MCF 10A (cell line): ENCODE data around the gene THADA. TPM values are rescaled to one million over a fixed set of nuclear protein-coding genes. Genes with fewer than 3 reads are reported as not detected.

ENCODE experiments used
- BruUV-seq: library from RNA; stranded (reverse); fragments of 400-500 nt; replicated peaks from 2 replicates; lab custom pipeline; 2021; lab: Mats Ljungman, UMichigan
- CTCF ChIA-PET: fragments of 300-600 bp; sonication (Branson Sonifier 250); formaldehyde crosslinking; extraction: SDS; loops from one replicate; lab custom pipeline; 2021; ENCODE audit warnings: antibody characterized with exemption, inconsistent platforms; lab: Yijun Ruan, JAX
- POLR2A ChIA-PET: fragments of 300-600, 350-650 bp; sonication (Branson Sonifier 250); formaldehyde crosslinking; extraction: SDS; loops from one replicate; lab custom pipeline; 2020; ENCODE audit warnings: antibody characterized with exemption, inconsistent platforms; lab: Yijun Ruan, JAX
- DNase-seq: peaks from one replicate; pipeline ENCODE4 v3.0.0-alpha.2; 2018; ENCODE audit not compliant: unreplicated experiment
- H3K27ac Mint-ChIP-seq: one replicate; pipeline ENCODE4 v1.8.0; 2022; ENCODE audit warnings: mild to moderate bottlenecking, low read depth, mixed read lengths; ENCODE audit not compliant: unreplicated experiment
- H3K27me3 Mint-ChIP-seq: one replicate; pipeline ENCODE4 v1.8.0; 2022; ENCODE audit warnings: mixed read lengths; ENCODE audit not compliant: insufficient read depth, unreplicated experiment
- H3K36me3 Mint-ChIP-seq: one replicate; pipeline ENCODE4 v1.8.0; 2022; ENCODE audit warnings: mild to moderate bottlenecking, moderate library complexity, mixed read lengths; ENCODE audit not compliant: insufficient read depth, unreplicated experiment
- H3K4me1 Mint-ChIP-seq: one replicate; pipeline ENCODE4 v1.8.0; 2022; ENCODE audit warnings: mixed read lengths; ENCODE audit not compliant: insufficient read depth, unreplicated experiment
- H3K4me3 Mint-ChIP-seq: one replicate; pipeline ENCODE4 v1.8.0; 2022; ENCODE audit warnings: mild to moderate bottlenecking, moderate library complexity, mixed read lengths; ENCODE audit not compliant: unreplicated experiment
- H3K9me3 Mint-ChIP-seq: one replicate; pipeline ENCODE4 v1.8.0; 2022; ENCODE audit warnings: mixed read lengths; ENCODE audit not compliant: unreplicated experiment
- CTCF ChIP-seq: fragments of 200-600 bp; IDR thresholded peaks from one replicate; pipeline ENCODE4 v1.8.0; 2022; ENCODE audit warnings: antibody characterized with exemption, mild to moderate bottlenecking; ENCODE audit not compliant: unreplicated experiment
- intact Hi-C: fragments of 100-400 bp; cut with micrococcal nuclease; formaldehyde crosslinking; loops from 2 replicates; pipeline ENCODE4 v1.14.1; 2022
- total RNA-seq: library from RNA; stranded (reverse); gene quantifications from 2 replicates; pipeline ENCODE4 v1.2.3, GENCODE V29; 2022

THADA gene
- total RNA-seq, 1 experiment from 2014 or later, result 49.8 TPM

GRCh38 chr2:43280994-43281393 lies 314.8 kb downstream of the THADA start:
- Mint-ChIP-seq H3K27ac (no peak overlapping the region), H3K36me3 (peaks cover 69% of the 10 kb centered on the region), H3K27me3 (no peaks in the 10 kb centered on the region), H3K4me3 (no peak overlapping the region), H3K9me3 (peaks cover 6% of the 10 kb centered on the region), H3K4me1 (peaks cover 10% of the 10 kb centered on the region)
- POLR2A ChIA-PET, result no interaction called here
- intact Hi-C loops, result loop anchor here (1.0 kb wide), 1 partner anchor 20 kb away; no protein-coding TSS in a partner anchor
- TF ChIP-seq CTCF, result no peak
- DNase-seq, result no peak
- CTCF ChIA-PET, result no interaction called here
- BruUV-seq, result no TSS peak

GRCh38 chr2:43279317-43279840 lies 316.5 kb downstream of the THADA start:
- intact Hi-C loops, result no loop called here
- no peak for DNase-seq
- H3K36me3 Mint-ChIP-seq, result peaks cover 55% of the 10 kb centered on the region
- H3K4me1 Mint-ChIP-seq, result peaks cover 10% of the 10 kb centered on the region
- no peak overlapping the region for H3K4me3 Mint-ChIP-seq
- no peak overlapping the region for H3K27ac Mint-ChIP-seq
- CTCF ChIA-PET, result no interaction called here
- no peak for TF ChIP-seq CTCF
- no TSS peak for BruUV-seq
- POLR2A ChIA-PET, result no interaction called here
- no peaks in the 10 kb centered on the region for H3K27me3 Mint-ChIP-seq
- no peaks in the 10 kb centered on the region for H3K9me3 Mint-ChIP-seq

- no peaks in the 10 kb centered on the region for H3K27me3 Mint-ChIP-seq
- intact Hi-C loops, result no loop called here
- peaks cover 49% of the 10 kb centered on the region for H3K36me3 Mint-ChIP-seq
- no TSS peak for BruUV-seq
- ChIA-PET POLR2A (no interaction called here), CTCF (no interaction called here)
- no peak overlapping the region for H3K27ac Mint-ChIP-seq
- H3K4me3 Mint-ChIP-seq, result no peak overlapping the region
- DNase-seq, result no peak
- H3K4me1 Mint-ChIP-seq, result peaks cover 10% of the 10 kb centered on the region
- no peak for TF ChIP-seq CTCF
- no peaks in the 10 kb centered on the region for H3K9me3 Mint-ChIP-seq
Measured at GRCh38 chr2:43278564-43279220, 317.1 kb downstream of the THADA start.

- no peak for TF ChIP-seq CTCF
- intact Hi-C loops, result no loop called here
- H3K4me3 Mint-ChIP-seq, result no peak overlapping the region
- POLR2A ChIA-PET, result interaction anchor here (1.1 kb wide), 1 partner anchor 9 kb away, joined by 3 read pairs; no protein-coding TSS in a partner anchor
- H3K36me3 Mint-ChIP-seq, result peaks cover 40% of the 10 kb centered on the region
- H3K4me1 Mint-ChIP-seq, result peaks cover 10% of the 10 kb centered on the region
- peak; percentile 24 for DNase-seq
- no TSS peak for BruUV-seq
- peak overlapping the region; percentile 73 for H3K27ac Mint-ChIP-seq
- CTCF ChIA-PET, result interaction anchor here (0.5 kb wide), 1 partner anchor 305 kb away, joined by 4 read pairs; no protein-coding TSS in a partner anchor
- no peaks in the 10 kb centered on the region for H3K27me3 Mint-ChIP-seq
- no peaks in the 10 kb centered on the region for H3K9me3 Mint-ChIP-seq
Measured at GRCh38 chr2:43276962-43277391, 318.9 kb downstream of the THADA start.
